SK-N-SH (cell line): ENCODE data around the gene ZNF468.

Experiments
- CTCF ChIP-seq: fragments of 200-600 bp; sonication (generic); IDR thresholded peaks from 2 replicates; pipeline ENCODE4 v1.6.1; 2017; ENCODE audit warnings: antibody characterized with exemption, mild to moderate bottlenecking, moderate library complexity
- FOXJ3 ChIP-seq: sonication (generic); formaldehyde crosslinking; IDR thresholded peaks from 2 replicates; pipeline ENCODE4 v1.5.1; 2020; ENCODE audit warnings: mild to moderate bottlenecking, missing genetic modification reagents
- NFIC ChIP-seq: IDR thresholded peaks from 2 replicates; pipeline ENCODE4 v1.4.0; 2012; ENCODE audit warnings: borderline replicate concordance
- SIN3A ChIP-seq: IDR thresholded peaks from 2 replicates; pipeline ENCODE4 v1.6.1; 2012; ENCODE audit warnings: low read depth, mild to moderate bottlenecking, low read length, moderate library complexity, borderline replicate concordance
- TEAD4 ChIP-seq: IDR thresholded peaks from 2 replicates; pipeline ENCODE4 v1.4.0; 2012; ENCODE audit warnings: mild to moderate bottlenecking, borderline replicate concordance; ENCODE audit not compliant: insufficient read depth

DNA sequence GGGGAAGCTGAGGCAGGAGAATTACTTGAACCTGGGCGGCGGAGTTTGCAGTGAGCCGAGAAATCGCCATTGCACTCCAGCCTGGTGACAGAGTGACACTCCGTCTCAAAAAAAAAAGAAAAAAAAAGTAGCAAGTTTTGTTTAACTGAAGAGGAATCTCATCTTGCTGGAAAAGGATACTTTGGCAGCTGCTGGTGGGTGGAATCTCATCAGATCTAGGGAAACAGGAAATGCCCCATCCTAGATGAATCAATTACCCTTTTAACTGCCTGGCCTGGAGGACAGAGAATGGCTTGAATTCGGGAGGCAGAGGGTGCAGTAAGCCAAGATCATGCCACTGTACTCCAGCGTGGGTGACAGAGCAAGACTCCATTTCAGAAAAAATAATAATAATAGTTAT lies 31.7 kb upstream of the ZNF468 start:
- no peak for TF ChIP-seq CTCF
- no peak for TF ChIP-seq FOXJ3 (CRISPR knock-in tag)
- no peak for TF ChIP-seq NFIC
- no peak for TF ChIP-seq SIN3A
- TF ChIP-seq TEAD4, result no peak
